Measurements from ENCODE around the gene GRK1. TPM values are rescaled to one million over a fixed set of nuclear protein-coding genes. Genes with fewer than 3 reads are reported as not detected.

The GRK1 gene
- total and polyA plus RNA-seq, 4 donors: 0.36 to 0.97 (median 0.67) TPM

DNA sequence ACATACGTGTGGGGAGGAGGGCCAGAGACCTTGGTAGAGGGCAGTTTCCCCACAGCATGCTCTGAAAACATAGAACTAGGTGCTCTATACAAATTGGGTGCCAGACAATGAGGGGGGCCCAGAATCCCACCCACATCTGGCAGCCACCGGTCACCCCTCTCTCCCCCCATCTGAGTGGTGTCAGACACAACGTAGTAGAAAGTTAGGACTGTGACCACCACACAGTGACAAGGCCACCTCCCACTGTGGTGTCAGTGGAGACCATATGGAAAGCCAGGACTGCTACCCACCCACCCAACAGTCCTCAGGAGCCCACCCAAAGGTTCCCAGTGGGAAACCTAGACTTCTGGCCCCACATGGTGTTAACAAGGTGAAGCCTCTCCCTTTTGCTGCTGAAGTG is 7.0 kb upstream of the GRK1 start:
- Histone ChIP-seq H3K27ac (ENCODE audit: low read depth, low read length) (no peak overlapping the region), H3K27me3 (ENCODE audit: control insufficient read depth, insufficient read depth, low read length) (no peaks in the 10 kb centered on the region), H3K36me3 (ENCODE audit: control insufficient read depth, insufficient read depth, low read length) (peaks cover 6% of the 10 kb centered on the region), H3K4me1 (ENCODE audit: control insufficient read depth, insufficient read depth, low read length) (peaks cover 11% of the 10 kb centered on the region), H3K9me3 (ENCODE audit: control insufficient read depth, insufficient read depth, low read length) (no peaks in the 10 kb centered on the region), H3K4me3 (ENCODE audit: low read depth, low read length) (no peak overlapping the region)
- no peak for DNase-seq (ENCODE audit: low read depth in 4 of 6, low spot score in 6 of 6)
- WGBS (ENCODE audit: insufficient coverage): no CpG with 5 or more reads among the region's 3 CpGs

DNA sequence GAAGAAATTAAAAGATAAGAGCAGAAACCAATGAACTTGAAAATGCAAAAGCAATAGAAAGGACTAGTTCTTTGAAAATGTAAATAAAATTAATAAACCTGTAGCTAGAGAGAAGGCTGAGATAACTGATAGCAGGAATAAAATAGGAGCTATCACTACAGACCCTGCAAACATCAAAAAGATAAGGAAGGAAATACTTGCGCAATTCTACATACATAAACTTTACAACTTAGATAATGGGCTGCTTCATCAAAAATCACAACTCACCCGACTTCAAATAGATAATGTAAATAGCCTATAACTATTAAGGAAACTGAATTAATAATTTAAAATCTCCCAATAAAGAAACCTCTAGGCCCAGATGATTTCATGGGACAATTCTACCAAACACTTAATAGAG is 5.5 kb upstream of the GRK1 start:
- Histone ChIP-seq H3K27me3 (ENCODE audit: control insufficient read depth, insufficient read depth, low read length) (no peaks in the 10 kb centered on the region), H3K36me3 (ENCODE audit: control insufficient read depth, insufficient read depth, low read length) (peaks cover 3% of the 10 kb centered on the region), H3K9me3 (ENCODE audit: control insufficient read depth, insufficient read depth, low read length) (no peaks in the 10 kb centered on the region), H3K4me3 (ENCODE audit: low read depth, low read length) (no peak overlapping the region), H3K27ac (ENCODE audit: low read depth, low read length) (no peak overlapping the region), H3K4me1 (ENCODE audit: control insufficient read depth, insufficient read depth, low read length) (peaks cover 4% of the 10 kb centered on the region)
- WGBS (ENCODE audit: insufficient coverage): no CpG with 5 or more reads among the region's 2 CpGs
- no peak for DNase-seq (ENCODE audit: low read depth in 4 of 6, low spot score in 6 of 6)

DNA sequence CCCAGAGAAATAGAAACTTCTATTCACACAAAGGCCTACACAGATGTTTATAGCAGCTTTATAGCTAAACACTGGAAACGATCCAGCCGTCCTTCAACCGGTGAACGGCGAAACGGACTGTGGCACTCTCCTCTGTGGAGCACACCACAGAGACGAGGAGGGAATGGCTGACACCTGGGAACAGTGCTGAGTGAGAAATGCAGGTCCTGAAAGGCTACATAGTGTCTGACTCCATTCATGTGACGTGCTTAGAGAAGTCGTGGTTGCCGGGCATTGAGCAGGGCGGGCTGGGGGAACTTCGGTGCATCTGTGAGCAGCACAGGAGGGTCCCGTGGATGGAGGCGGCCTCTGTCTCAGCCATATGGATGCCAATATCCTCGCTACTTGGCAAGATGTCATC is 3.1 kb upstream of the GRK1 start:
- Histone ChIP-seq H3K4me1 (ENCODE audit: control insufficient read depth, insufficient read depth, low read length) (peaks cover 4% of the 10 kb centered on the region), H3K4me3 (ENCODE audit: low read depth, low read length) (no peak overlapping the region), H3K9me3 (ENCODE audit: control insufficient read depth, insufficient read depth, low read length) (no peaks in the 10 kb centered on the region), H3K27me3 (ENCODE audit: control insufficient read depth, insufficient read depth, low read length) (no peaks in the 10 kb centered on the region), H3K27ac (ENCODE audit: low read depth, low read length) (no peak overlapping the region), H3K36me3 (ENCODE audit: control insufficient read depth, insufficient read depth, low read length) (no peaks in the 10 kb centered on the region)
- 48% methylated on average over 13 of the region's 15 CpGs for WGBS (ENCODE audit: insufficient coverage)
- peak in 1 of 6 donors; percentile 65 for DNase-seq (ENCODE audit: low read depth in 4 of 6, low spot score in 6 of 6)

DNA sequence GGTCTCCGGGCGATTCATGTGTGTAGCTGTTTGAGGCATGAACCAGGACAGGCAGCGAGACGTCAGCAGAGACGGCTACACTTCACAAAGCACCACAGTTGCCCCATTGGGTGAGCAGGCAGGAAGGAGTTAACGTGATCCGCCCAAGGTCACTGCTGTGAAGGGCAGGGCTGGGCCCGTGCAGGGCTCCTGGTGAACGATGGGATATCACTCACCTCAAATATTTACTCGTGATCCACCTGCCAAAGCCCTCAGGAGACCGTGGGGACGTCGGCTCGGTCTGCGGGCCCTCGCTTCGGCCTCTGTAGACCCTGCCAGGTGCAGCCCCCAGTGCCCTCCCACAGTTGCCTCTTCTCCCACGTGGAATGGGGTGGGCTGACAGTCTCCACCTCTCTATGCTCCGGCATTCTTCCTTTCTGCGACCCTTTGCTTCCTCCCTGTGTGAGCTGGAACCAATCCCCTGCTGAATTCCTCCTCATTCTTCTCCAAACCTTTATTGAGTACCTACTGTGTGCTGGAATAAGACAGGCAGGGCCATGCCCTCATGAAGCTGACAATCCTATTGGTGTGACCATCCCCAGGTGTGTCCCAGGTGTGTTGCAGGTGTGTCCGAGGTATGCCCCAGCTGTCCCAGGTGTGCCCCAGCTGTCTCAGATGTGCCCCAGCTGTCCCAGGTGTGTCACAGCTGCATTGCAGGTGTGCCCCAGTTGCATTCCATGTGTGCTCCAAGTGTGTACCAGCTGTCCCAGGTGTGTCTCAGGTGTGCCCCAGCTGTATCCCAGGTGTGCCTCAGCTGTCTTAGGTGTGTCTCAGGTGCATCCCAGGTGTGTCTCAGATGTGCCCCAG is 2.0 kb upstream of the GRK1 start:
- no peaks in the 10 kb centered on the region for H3K36me3 ChIP-seq (ENCODE audit: control insufficient read depth, insufficient read depth, low read length)
- H3K27ac ChIP-seq (ENCODE audit: low read depth, low read length): no peak overlapping the region
- DNase-seq (ENCODE audit: low read depth in 4 of 6, low spot score in 6 of 6): no peak
- no peaks in the 10 kb centered on the region for H3K27me3 ChIP-seq (ENCODE audit: control insufficient read depth, insufficient read depth, low read length)
- H3K9me3 ChIP-seq (ENCODE audit: control insufficient read depth, insufficient read depth, low read length): no peaks in the 10 kb centered on the region
- WGBS (ENCODE audit: insufficient coverage): 67% methylated on average over 20 of the region's 21 CpGs
- H3K4me3 ChIP-seq (ENCODE audit: low read depth, low read length): no peak overlapping the region
- H3K4me1 ChIP-seq (ENCODE audit: control insufficient read depth, insufficient read depth, low read length): peaks cover 4% of the 10 kb centered on the region

DNA sequence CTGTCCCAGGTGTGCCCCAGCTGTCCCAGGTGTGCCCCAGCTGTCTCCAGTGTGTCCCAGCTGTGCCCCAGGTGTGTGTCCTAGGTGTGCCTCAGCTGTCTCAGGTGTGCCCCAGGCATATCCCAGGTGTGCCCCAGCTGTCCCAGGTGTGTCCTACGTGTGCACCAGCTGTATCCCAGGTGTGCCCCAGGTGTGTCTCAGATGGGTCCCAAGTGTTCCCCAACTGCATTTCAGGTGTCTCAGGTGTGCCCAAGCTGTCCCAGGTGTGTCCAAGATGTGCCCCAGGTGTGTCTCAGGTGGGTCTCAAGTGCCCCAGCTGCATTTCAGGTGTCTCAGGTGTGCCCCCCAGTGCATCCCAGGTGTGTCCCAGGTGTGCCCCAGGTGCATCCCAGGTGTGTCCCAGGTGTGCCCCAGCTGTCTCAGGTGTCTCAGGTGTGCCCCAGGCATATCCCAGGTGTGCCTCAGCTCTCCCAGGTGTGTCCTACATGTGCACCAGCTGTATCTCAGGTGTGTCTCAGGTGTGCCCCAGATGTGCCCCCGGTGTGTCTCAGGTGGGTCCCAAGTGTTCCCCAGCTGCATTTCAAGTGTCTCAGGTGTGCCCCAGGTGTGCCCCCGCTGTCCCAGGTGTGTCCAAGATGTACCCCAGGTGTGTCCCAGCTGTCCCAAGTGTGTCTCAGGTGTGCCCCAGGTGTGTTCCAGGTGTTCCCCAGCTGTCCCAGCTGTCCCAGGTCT is 1.3 kb upstream of the GRK1 start:
- Histone ChIP-seq H3K36me3 (ENCODE audit: control insufficient read depth, insufficient read depth, low read length) (no peaks in the 10 kb centered on the region), H3K27me3 (ENCODE audit: control insufficient read depth, insufficient read depth, low read length) (no peaks in the 10 kb centered on the region), H3K27ac (ENCODE audit: low read depth, low read length) (no peak overlapping the region), H3K4me3 (ENCODE audit: low read depth, low read length) (no peak overlapping the region), H3K4me1 (ENCODE audit: control insufficient read depth, insufficient read depth, low read length) (peaks cover 4% of the 10 kb centered on the region), H3K9me3 (ENCODE audit: control insufficient read depth, insufficient read depth, low read length) (no peaks in the 10 kb centered on the region)
- peak in 1 of 6 donors; percentile 34 for DNase-seq (ENCODE audit: low read depth in 4 of 6, low spot score in 6 of 6)
- WGBS (ENCODE audit: insufficient coverage): 91% methylated on average over 3 of the region's 3 CpGs

DNA sequence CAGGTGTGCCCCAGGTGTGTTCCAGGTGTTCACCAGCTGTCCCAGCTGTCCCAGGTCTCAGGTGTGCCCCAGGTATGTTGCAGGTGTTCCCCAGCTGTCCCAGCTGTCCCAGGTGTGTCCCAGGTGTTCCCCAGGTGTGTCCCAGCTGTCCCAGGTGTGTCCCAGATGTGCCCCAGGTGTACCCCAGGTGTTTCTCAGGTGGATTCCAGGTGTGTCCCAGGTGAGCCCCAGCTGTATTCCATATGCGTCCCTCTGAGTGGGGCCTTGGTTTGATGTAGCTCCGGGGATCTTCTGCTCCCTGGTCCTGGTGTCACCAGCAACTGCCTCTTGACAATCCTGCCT is 719 bp upstream of the GRK1 start:
- H3K27me3 ChIP-seq (ENCODE audit: control insufficient read depth, insufficient read depth, low read length): no peaks in the 10 kb centered on the region
- DNase-seq (ENCODE audit: low read depth in 4 of 6, low spot score in 6 of 6): no peak
- H3K4me3 ChIP-seq (ENCODE audit: low read depth, low read length): no peak overlapping the region
- H3K27ac ChIP-seq (ENCODE audit: low read depth, low read length): no peak overlapping the region
- no peaks in the 10 kb centered on the region for H3K9me3 ChIP-seq (ENCODE audit: control insufficient read depth, insufficient read depth, low read length)
- H3K36me3 ChIP-seq (ENCODE audit: control insufficient read depth, insufficient read depth, low read length): no peaks in the 10 kb centered on the region
- peaks cover 4% of the 10 kb centered on the region for H3K4me1 ChIP-seq (ENCODE audit: control insufficient read depth, insufficient read depth, low read length)
- WGBS (ENCODE audit: insufficient coverage): 96% methylated on average over 2 of the region's 2 CpGs

DNA sequence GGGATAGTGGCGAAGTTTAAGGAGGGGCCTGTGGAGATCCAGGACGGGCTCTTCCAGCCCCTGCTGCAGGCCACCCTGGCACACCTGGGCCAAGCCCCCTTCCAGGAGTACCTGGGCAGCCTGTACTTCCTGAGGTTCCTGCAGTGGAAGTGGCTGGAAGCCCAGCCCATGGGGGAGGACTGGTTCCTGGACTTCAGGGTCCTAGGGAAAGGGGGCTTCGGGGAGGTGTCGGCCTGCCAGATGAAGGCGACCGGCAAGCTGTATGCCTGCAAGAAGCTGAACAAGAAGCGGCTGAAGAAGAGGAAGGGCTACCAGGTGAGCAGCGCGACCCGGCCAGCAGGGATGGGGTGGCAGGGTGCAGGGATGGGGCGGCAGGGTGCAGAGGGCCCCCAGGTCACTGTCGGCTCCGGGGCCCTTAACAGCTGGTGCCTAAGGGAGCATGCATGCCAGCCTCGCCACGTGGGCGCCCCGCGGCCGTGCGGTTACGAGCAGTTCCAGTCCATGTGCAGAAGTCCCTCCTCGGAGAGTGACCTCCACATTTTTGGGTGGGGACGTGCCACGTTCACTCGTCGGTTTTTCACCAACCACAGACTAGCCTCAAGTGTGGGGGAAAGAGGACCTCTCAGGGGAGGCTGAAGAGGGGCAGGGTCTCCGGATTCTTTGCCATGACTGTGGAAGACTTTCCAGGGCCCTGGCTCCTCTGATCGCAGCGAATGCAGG is 912 bp downstream of the GRK1 start:
- H3K4me3 ChIP-seq (ENCODE audit: low read depth, low read length): no peak overlapping the region
- H3K27me3 ChIP-seq (ENCODE audit: control insufficient read depth, insufficient read depth, low read length): no peaks in the 10 kb centered on the region
- H3K9me3 ChIP-seq (ENCODE audit: control insufficient read depth, insufficient read depth, low read length): no peaks in the 10 kb centered on the region
- WGBS (ENCODE audit: insufficient coverage): 93% methylated on average over 24 of the region's 29 CpGs
- no peak for DNase-seq (ENCODE audit: low read depth in 4 of 6, low spot score in 6 of 6)
- H3K27ac ChIP-seq (ENCODE audit: low read depth, low read length): no peak overlapping the region
- peaks cover 4% of the 10 kb centered on the region for H3K4me1 ChIP-seq (ENCODE audit: control insufficient read depth, insufficient read depth, low read length)
- no peaks in the 10 kb centered on the region for H3K36me3 ChIP-seq (ENCODE audit: control insufficient read depth, insufficient read depth, low read length)

DNA sequence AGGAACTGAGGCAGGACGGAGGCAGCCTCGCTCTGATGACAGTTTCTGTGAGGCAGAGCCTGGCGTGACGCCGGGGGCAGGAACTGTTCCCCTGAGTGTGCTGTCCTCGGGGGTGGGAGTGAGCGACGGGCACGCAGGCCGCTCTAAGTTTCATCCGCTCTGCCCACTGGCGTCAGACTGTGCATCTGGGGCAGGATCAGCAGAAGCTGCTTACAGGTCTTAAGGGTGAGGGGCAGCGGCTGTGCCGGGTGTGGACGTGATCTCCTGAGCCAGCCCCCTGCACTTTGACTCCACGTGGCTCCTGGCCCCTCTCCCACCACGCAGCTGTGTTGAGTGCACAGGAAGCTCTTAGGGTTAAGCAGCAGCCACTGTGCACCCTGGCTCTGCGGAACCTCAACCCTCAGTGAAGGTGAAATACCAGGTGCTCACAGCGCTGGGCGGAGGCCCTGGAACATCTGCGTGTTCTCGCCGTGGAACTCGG is 1.5 kb downstream of the GRK1 start:
- Histone ChIP-seq H3K4me1 (ENCODE audit: control insufficient read depth, insufficient read depth, low read length) (peaks cover 4% of the 10 kb centered on the region), H3K27me3 (ENCODE audit: control insufficient read depth, insufficient read depth, low read length) (no peaks in the 10 kb centered on the region), H3K36me3 (ENCODE audit: control insufficient read depth, insufficient read depth, low read length) (no peaks in the 10 kb centered on the region), H3K4me3 (ENCODE audit: low read depth, low read length) (no peak overlapping the region), H3K9me3 (ENCODE audit: control insufficient read depth, insufficient read depth, low read length) (no peaks in the 10 kb centered on the region), H3K27ac (ENCODE audit: low read depth, low read length) (no peak overlapping the region)
- 79% methylated on average over 18 of the region's 24 CpGs for WGBS (ENCODE audit: insufficient coverage)
- no peak for DNase-seq (ENCODE audit: low read depth in 4 of 6, low spot score in 6 of 6)

DNA sequence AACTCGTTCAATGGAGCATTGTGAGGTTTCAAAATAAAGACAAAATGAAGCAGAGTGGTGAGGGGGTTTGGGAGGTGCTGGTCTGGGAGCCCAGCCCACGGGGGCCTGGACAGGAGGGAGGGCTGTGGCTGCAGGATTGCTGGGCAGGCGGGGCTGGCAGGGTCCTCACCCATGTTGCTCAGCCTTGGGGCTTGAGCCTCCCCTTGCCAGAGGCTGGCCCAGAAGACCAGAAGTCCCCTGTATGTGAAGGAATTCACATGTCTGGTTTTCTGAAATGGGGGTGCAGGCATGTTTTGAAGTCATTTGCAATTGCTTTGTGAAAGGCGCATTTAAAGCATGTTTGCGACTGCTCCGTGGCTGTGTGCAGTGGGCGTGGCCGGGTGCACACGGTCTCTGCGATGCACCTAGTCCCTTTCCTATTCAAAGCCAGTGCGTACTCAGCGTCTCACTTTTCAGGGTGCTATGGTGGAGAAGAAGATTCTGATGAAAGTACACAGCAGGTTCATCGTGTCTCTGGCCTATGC is 2.3 kb downstream of the GRK1 start:
- H3K27ac ChIP-seq (ENCODE audit: low read depth, low read length): no peak overlapping the region
- WGBS (ENCODE audit: insufficient coverage): 82% methylated on average over 11 of the region's 13 CpGs
- no peaks in the 10 kb centered on the region for H3K27me3 ChIP-seq (ENCODE audit: control insufficient read depth, insufficient read depth, low read length)
- DNase-seq (ENCODE audit: low read depth in 4 of 6, low spot score in 6 of 6): no peak
- H3K9me3 ChIP-seq (ENCODE audit: control insufficient read depth, insufficient read depth, low read length): no peaks in the 10 kb centered on the region
- no peak overlapping the region for H3K4me3 ChIP-seq (ENCODE audit: low read depth, low read length)
- no peaks in the 10 kb centered on the region for H3K36me3 ChIP-seq (ENCODE audit: control insufficient read depth, insufficient read depth, low read length)
- H3K4me1 ChIP-seq (ENCODE audit: control insufficient read depth, insufficient read depth, low read length): no peaks in the 10 kb centered on the region
